ENCODE data around the gene PSENEN.

Gene PSENEN

GRCh38 chr19:35784503-35785338 lies 39.3 kb downstream of the PSENEN start:
- TF ChIP-seq CTCF (IDR thresholded peaks at IDR 0.05): no peak
- H3K27ac ChIP-seq: no peak overlapping the region

GRCh38 chr19:35785339-35785627 lies 39.8 kb downstream of the PSENEN start:
- TF ChIP-seq ZFX (IDR thresholded peaks at IDR 0.05; ENCODE audit: borderline replicate concordance): no peak
- no peak for TF ChIP-seq CTCF (IDR thresholded peaks at IDR 0.05)
- no peak overlapping the region for H3K27ac ChIP-seq

- H3K27ac ChIP-seq: no peak overlapping the region
- TF ChIP-seq CTCF (IDR thresholded peaks at IDR 0.05): no peak
- no peak for TF ChIP-seq ZFX (IDR thresholded peaks at IDR 0.05; ENCODE audit: borderline replicate concordance)
Observed at GRCh38 chr19:35786299-35787160, 41.1 kb downstream of the PSENEN start.

- TF ChIP-seq ZFX (IDR thresholded peaks at IDR 0.05; ENCODE audit: borderline replicate concordance) (no peak), CTCF (IDR thresholded peaks at IDR 0.05) (no peak)
- no peak overlapping the region for H3K27ac ChIP-seq
Observed at GRCh38 chr19:35787227-35787799, 41.9 kb downstream of the PSENEN start.

GRCh38 chr19:35788205-35788960 lies 42.9 kb downstream of the PSENEN start:
- H3K27ac ChIP-seq: no peak overlapping the region
- TF ChIP-seq ZFX (IDR thresholded peaks at IDR 0.05; ENCODE audit: borderline replicate concordance) (no peak), CTCF (IDR thresholded peaks at IDR 0.05) (no peak)

- TF ChIP-seq ZFX (IDR thresholded peaks at IDR 0.05; ENCODE audit: borderline replicate concordance): no peak
- TF ChIP-seq CTCF (IDR thresholded peaks at IDR 0.05): no peak
- no peak overlapping the region for H3K27ac ChIP-seq
Observed at GRCh38 chr19:35789195-35789977, 43.9 kb downstream of the PSENEN start.
